GM12801 (cell line): Measurements from ENCODE around the gene SKIC2.

ENCODE experiments used
- TF ChIP-seq, protein P1 (sequence below): IDR thresholded peaks from one replicate; pipeline ENCODE4 v1.5.1; 2011; ENCODE audit warnings: control low read depth; ENCODE audit not compliant: insufficient read length; ENCODE audit errors: extremely low read depth

SKIC2 gene

GRCh38 chr6:31958741-31959739 is at the start of gene SKIC2, which contains the start of gene NELFE:
Gene SKIC2, plus strand, starts transcription at chr6:31959175. Its CDS starts 18 bp downstream, at chr6:31959193.
Gene NELFE, minus strand, starts transcription at chr6:31958971. Its CDS starts 525 bp downstream, at chr6:31958446.
- TF ChIP-seq, protein P1, sequence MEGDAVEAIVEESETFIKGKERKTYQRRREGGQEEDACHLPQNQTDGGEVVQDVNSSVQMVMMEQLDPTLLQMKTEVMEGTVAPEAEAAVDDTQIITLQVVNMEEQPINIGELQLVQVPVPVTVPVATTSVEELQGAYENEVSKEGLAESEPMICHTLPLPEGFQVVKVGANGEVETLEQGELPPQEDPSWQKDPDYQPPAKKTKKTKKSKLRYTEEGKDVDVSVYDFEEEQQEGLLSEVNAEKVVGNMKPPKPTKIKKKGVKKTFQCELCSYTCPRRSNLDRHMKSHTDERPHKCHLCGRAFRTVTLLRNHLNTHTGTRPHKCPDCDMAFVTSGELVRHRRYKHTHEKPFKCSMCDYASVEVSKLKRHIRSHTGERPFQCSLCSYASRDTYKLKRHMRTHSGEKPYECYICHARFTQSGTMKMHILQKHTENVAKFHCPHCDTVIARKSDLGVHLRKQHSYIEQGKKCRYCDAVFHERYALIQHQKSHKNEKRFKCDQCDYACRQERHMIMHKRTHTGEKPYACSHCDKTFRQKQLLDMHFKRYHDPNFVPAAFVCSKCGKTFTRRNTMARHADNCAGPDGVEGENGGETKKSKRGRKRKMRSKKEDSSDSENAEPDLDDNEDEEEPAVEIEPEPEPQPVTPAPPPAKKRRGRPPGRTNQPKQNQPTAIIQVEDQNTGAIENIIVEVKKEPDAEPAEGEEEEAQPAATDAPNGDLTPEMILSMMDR = no peak

- TF ChIP-seq, protein P1 = no peak
Measured at GRCh38 chr6:31911826-31912585, 47.0 kb upstream of the SKIC2 start.

DNA sequence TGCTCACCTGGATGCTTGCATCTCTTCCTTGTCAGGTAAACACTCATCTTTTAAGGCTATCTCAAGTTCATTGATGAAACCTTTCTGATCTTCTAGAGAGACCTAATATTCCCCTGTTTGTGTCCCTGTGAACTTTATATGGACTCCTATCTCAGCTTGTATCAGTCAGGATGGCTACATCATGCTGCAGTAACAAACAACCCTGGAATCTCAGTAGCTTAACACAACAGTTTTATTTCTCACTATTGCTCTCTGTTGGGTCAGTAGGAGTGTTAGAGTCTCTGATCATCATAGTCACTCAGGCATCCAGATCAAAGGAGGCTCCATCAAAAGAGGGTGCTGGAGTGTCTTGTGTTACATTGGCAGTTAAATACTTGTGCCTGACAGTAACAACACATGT is 43.6 kb upstream of the SKIC2 start:
- TF ChIP-seq, protein P1 = no peak

DNA sequence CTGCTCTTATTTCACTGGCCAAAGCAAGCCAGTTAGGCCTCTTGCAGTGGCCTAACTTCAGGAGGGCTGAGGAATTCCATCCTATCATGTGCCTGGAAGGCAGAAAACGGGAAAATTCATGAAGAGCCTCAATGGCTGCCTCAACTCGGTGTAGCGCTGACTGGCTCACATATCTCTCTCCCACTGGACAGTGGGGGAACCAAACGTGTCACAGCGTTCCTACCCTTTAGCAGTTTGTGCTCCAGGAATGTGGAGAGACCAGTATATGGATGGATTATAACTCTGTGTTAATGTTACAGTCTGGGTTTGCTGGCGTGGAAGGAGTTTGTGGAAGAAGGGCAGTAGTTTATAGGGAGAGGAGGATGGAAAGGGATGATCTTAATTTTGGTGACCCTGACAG is 43.2 kb upstream of the SKIC2 start:
- TF ChIP-seq, protein P1 = no peak

DNA sequence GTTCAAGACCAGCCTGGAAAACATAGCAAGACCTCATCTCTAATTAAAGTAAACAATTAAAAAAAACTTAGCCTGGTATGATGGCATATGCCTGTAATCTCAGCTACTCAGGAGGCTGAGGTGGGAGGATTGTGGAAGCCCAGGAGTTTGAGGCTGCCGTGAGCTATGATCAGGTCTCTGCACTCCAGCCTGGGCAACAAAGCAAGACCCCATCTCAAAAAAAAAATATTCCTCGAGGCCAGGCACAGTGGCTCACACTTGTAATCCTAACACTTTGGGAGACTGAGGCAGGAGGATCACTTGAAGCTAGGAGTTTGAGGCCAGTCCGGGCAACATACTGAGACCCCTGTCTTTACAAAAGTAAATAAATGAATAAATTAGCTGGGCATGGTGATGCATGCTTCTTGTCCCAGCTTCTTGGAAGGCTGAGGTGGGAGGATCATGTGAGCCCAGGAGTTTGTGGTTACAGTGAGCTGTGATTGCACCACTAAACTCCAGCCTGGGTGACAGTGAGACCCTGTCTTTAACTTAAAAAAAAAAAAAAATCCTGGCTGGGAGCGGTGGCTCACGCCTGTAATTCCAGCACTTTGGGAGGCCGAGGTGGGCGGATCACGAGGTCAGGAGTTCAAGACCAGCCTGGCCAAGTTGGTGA is 40.8 kb upstream of the SKIC2 start:
- TF ChIP-seq, protein P1 = no peak

- TF ChIP-seq, protein P1 = no peak
Measured at GRCh38 chr6:31919624-31920303, 39.2 kb upstream of the SKIC2 start.

GRCh38 chr6:31920811-31921210 is 38.2 kb upstream of the SKIC2 start:
- TF ChIP-seq, protein P1 = no peak
